H7 (cell line): ENCODE measurements around the gene TRPV6. TPM values are rescaled to one million over a fixed set of nuclear protein-coding genes. Genes with fewer than 3 reads are reported as not detected.
A peak's percentile ranks its signal among the peaks of the same experiment; 100 is the strongest.

ENCODE experiments used
- DNase-seq: peaks from one replicate; pipeline ENCODE4 v3.0.0; 2012
- H3K27me3 ChIP-seq: 2 replicates; pipeline ENCODE4 v1.6.0; 2011; ENCODE audit warnings: mild to moderate bottlenecking, low read length; ENCODE audit not compliant: control insufficient read depth, insufficient read depth
- H3K36me3 ChIP-seq: replicated peaks from 2 replicates; pipeline ENCODE4 v1.5.1; 2011; ENCODE audit warnings: low read length; ENCODE audit not compliant: control insufficient read depth, insufficient read depth
- H3K4me3 ChIP-seq: 2 replicates; pipeline ENCODE4 v1.5.1; 2011; ENCODE audit warnings: low read depth, mild to moderate bottlenecking, control low read depth, low read length, moderate library complexity; ENCODE audit not compliant: insufficient read depth
- total RNA-seq: library from RNA; depleted of rRNA; stranded (reverse); fragments of >200 nt; shearing (Covaris generic); gene quantifications from 2 replicates; pipeline ENCODE4 v1.2.3, GENCODE V29; 2014; rRNA removed

The TRPV6 gene
- 0.17 and 0.22 TPM in 2 replicates for total RNA-seq

DNA sequence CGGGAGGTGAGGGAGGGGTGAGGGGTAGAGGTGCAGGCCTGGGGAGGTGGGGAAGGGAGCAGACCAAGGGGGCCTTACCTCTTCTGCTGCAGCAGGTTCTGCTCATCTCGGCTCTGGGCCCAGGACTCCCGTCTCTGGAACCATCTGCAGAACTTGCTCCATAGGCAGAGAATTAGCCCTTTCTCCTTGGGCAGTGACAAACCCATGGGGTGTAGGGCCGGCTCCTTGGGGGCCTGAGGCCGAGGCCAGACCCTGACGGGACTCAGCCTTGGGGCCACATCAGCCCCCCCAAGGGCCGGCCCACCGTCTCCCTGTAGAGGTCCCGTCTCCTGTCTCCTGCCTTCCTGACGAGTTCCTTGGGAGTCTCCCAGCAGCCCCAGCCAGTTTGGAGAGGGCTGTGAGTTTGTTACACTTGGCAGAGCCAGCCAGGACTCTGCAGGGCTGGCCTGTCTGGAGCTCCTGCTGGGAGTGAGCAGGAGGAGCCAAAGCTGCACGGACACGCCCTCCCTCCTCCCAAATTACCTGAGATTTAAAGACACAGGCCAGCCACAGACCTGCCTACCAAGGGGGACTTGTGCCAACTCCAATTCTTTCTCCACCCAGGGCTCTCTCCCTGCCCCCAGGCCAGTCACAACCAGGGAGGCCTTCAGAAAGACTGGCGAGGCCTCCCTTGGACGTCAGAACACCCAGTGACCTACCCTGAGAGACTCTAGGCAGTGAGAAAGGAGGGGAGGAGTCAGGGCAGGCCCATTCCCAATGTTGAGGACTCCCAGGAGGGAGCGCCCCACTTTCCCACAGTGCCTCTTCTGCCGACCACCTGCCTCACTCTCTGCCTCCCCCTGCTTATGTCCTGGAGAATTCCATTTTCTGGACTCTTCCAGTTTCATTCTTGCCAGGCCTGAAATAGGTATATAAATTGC lies at the start of gene TRPV6:
Gene TRPV6, minus strand, starts transcription at position 435 of the 920 bp plus-strand sequence.
- no peaks in the 10 kb centered on the region for H3K36me3 ChIP-seq
- H3K4me3 ChIP-seq, result no peak within 1 kb of the TSS
- DNase-seq, result peak; percentile 85
- no peaks in the 10 kb centered on the region; the same call in 1 of the 2 replicates for H3K27me3 ChIP-seq

DNA sequence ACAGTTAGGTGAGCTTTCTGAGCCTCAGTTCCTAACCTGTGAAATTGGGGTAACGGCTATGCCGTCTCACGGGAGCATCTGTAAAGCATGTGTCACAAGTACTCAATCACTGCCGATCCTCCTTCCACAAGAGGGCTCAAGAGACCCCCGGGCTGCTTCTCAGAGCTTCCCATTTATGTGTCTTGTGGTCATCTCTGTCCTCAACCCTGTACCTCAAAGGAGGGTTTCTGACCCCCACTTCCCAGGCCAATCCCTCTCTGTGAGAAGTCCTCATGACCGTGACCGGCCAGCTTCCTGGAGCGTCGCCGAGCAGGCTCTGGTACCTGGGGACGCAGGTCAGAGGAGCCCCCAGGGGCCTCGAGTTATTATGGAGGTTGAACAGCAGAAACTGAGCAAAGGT lies 48.5 kb upstream of the TRPV6 start:
- Histone ChIP-seq H3K4me3 (no peak overlapping the region), H3K36me3 (no peaks in the 10 kb centered on the region), H3K27me3 (no peaks in the 10 kb centered on the region)
- no peak for DNase-seq

DNA sequence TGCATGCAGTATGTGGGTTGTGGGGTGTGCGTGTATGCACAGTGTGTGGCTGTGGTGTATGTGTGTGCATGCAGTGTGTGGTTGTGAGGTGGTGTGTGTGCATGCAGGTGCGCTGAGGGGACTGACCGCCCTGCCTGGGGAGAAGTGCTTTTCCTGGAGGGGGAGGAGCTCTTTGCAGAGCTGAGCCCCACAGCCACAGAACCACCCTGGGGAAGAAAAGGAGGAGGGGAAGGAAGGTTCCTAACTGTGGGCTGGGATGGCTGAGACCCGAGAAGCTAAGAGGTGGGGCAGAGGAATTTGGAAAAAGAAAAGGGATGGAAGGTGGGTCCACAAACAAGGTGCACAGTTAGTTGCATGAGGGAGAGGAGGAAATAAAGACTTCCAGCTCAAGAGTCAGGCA lies 48.1 kb upstream of the TRPV6 start, which contains the start of gene TRPV5:
Gene TRPV5, minus strand, starts transcription at position 123 of the 400 bp plus-strand sequence. CDS start 287 bp downstream, outside the sequence.
- H3K4me3 ChIP-seq, result no peak within 1 kb of the TSS
- no peaks in the 10 kb centered on the region for H3K36me3 ChIP-seq
- H3K27me3 ChIP-seq, result no peaks in the 10 kb centered on the region
- no peak for DNase-seq

DNA sequence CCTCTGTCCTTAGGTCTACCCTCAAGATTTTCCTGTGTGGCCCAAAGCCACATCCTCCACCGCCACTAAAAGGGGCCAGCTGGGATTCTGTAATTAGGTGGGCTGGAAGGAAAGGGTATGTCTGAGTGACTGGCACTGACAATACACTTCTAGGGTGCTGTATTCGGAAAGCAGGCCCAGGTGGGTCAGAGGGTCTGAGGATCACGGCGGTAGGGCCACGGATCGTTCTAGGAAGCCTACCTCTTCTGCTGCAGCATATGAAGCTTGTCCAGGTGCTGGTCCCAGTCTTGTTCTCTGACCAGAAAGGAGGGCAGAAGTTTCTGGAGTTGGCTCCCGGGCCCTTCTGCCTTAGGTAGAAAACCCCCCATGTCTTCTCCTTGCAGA lies 47.5 kb upstream of the TRPV6 start:
- Histone ChIP-seq H3K27me3 (no peaks in the 10 kb centered on the region), H3K4me3 (no peak overlapping the region), H3K36me3 (no peaks in the 10 kb centered on the region)
- no peak for DNase-seq

DNA sequence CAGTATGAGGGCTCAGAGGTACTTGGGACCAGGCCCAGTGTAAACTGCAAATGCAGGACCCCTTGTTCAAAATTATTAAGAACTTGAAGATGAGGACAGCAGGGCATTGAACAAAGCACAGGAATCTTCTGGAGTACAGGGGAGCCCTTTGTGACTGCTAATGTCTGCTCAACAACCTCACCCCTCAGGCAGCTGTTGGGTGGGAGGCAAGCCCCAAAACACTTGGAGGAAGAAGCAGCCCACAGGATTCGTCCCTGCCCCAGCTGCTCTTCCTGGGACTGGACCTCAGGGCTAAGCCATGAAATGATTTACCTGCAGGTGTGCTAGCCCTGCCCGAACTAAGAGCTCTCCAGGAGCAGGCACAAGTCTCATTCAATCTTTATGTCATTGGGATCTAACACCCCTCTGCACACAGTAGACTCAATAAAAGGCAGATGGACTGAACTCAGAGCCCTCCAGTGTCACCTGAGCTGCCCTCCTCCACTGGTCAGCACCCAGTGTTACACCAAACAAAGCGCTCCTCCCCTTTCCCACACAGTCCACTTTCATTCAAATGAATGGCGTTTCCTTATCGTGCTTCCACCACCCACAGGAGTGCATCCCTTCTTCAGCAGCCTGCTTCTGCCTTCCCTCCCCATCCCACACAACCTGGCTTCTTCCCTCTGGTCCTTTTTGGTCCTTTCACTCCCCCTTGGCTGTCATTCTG lies 47.0 kb upstream of the TRPV6 start:
- Histone ChIP-seq H3K27me3 (no peaks in the 10 kb centered on the region), H3K4me3 (no peak overlapping the region), H3K36me3 (no peaks in the 10 kb centered on the region)
- peak; percentile 36 for DNase-seq

DNA sequence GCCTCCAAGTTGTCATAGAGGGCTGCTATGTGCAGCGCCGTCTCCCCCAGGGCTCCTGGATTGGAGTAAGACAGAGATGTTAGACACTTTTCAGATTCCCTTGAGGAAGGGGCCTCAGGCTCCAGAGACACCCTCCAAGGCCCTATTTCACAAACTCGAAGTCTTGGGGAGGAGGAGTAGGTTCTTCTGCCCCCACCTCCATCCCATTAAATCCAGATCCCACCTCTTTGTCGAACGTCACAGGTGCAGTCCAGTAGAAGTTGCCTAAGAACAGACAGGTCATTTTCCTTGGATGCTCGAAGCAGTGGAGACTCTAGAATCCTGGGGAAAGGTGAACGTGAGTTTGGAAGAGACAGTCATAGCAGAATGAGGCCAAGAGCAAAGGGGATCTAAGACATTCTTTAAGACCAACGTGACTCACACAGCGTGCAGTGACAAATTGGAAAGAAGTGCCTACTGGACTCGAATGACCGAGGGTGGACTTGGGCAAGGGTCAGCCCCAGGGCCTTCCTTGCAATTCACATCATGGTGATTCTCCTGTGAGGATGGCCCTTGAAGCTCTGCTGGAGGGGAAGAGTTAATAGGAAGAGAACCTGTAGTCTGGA lies 44.7 kb upstream of the TRPV6 start:
- H3K4me3 ChIP-seq, result no peak overlapping the region
- no peaks in the 10 kb centered on the region; the same call in 1 of the 2 replicates for H3K27me3 ChIP-seq
- H3K36me3 ChIP-seq, result no peaks in the 10 kb centered on the region
- no peak for DNase-seq

DNA sequence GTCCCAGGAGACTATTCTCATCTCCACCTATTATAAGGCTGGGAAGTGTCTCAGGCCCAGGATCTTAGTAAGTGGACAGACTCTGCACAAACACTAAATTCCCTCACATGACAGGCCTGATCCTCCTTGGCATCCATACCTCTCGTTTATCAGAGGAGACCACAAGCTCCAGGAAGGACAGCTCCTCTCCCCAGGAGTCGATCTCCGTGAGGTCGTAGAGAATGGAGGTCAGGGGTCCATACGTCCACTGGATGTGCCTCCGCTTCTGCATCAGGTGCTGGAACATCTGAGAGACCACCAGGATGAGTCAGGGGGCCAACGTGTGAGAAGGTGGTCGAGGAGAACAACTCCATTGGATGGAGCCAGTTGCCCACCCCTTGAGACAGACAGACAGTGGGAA lies 42.4 kb upstream of the TRPV6 start:
- Histone ChIP-seq H3K27me3 (no peaks in the 10 kb centered on the region; the same call in 1 of the 2 replicates), H3K4me3 (no peak overlapping the region), H3K36me3 (no peaks in the 10 kb centered on the region)
- no peak for DNase-seq

DNA sequence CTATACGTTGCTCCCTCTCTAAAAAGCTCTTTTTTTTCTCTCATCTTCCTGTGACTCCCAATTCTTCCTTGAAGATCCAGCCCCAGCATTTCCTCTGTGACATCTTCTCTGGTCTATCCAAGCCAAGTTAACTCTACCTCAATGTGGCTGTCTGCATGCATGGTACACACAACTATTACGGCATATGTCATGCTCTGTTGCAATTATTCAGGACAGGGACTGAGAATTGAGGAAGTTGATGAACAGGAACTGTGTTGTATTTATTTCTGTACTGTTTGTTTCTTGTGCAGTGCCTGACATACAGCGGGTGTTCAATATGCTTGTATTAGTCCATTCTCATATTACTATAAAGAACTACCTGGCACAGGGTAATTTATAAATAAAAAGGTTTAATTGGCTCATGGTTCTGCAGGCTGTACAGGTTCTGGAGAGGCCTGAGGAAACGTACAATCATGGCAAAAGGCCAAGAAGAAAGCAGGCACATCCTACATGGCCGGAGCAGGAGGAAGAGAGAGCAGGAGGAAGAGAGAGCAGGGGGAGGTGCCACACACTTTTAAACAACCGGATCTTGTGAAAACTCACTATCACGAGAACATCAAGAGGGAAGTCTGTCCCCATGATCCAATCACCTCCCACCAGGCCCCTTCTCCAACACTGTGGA lies 41.7 kb upstream of the TRPV6 start:
- DNase-seq, result no peak
- no peak overlapping the region for H3K4me3 ChIP-seq
- H3K36me3 ChIP-seq, result no peaks in the 10 kb centered on the region
- H3K27me3 ChIP-seq, result no peaks in the 10 kb centered on the region; the same call in 1 of the 2 replicates

DNA sequence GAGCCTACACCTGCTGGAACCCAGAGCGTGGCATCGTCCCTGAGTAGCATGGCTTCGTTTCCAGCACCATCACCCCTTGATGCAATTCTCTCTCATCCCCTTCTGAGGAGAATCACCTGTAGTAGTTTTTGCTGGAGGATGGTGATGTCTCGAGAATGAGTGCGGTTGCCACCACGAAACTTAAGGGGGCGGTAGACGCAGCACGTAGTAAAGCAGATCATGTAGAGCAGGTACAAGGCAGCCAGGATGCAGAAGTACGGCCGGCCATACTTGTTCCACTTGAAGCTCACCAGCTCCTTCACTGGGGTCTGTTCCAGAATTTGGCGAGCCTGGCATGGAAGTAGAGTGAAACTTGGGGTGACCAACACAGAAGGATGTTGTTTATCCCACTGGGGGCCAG lies 39.9 kb upstream of the TRPV6 start:
- H3K4me3 ChIP-seq, result no peak overlapping the region
- peak; percentile 70 for DNase-seq

DNA sequence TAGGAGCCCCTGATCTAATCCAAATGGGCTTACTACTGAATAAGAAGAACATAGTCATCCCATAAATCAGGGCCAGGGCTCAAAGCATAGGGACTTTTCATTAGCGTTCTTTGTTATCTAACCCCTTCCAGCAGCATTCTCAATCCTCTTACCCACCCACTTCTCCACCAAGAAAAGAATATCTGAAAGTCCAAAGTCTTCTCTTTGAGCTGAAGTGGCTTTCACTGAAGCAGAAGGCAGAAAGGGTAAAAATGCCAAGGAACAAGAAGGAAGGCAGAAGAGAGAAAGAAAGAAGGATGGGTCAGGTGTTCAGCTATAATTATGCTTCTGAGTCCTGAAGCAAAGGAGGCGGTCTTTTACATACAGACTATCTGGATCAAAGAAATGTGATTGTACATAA lies 37.8 kb upstream of the TRPV6 start:
- Histone ChIP-seq H3K4me3 (no peak overlapping the region), H3K36me3 (no peaks in the 10 kb centered on the region), H3K27me3 (no peaks in the 10 kb centered on the region; the same call in 1 of the 2 replicates)
- no peak for DNase-seq

More for the DNA sequence above, 39.9 kb upstream of the TRPV6 start:
- Histone ChIP-seq H3K36me3 (no peaks in the 10 kb centered on the region), H3K27me3 (no peaks in the 10 kb centered on the region; the same call in 1 of the 2 replicates)

DNA sequence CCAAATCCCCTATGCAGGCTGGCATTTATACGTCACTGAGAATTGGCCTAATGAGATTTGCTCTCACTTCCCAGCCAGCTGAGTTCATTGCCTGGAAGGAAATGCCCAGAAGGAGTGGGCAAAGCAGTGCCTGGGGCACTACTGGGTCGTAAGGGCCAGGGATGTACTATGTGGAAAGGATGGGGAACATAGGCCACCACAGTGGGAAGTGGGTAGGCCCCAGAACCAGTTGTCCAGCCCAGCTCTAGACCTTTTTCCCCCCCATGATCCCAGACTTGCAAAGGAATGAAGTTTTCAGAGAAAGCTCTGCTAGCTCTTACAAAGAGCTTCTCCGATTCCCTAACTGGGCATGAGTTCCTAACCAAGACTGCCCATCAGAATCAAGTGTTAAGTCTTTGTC lies 34.1 kb upstream of the TRPV6 start:
- Histone ChIP-seq H3K36me3 (no peaks in the 10 kb centered on the region), H3K27me3 (no peaks in the 10 kb centered on the region), H3K4me3 (no peak overlapping the region)
- DNase-seq, result no peak

DNA sequence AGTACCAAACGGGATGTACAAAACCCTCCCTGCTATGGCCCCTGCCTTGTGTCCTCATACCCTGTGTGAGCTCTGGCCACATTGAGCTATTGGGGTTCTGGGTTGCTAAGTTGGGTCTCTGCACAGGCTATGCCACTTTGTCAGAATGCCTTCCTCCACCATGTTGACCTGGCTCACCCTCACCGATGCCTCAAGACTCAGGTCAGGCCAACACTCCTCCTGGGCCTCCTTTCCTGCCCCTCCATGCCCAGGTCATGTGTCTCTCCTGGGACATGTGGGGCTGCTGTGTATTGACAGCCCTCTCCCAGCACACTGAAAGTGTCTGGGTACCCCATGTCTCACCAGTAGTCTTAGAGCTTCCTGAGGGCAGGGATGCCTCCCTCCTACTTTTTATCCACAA lies 33.4 kb upstream of the TRPV6 start:
- Histone ChIP-seq H3K4me3 (no peak overlapping the region), H3K27me3 (no peaks in the 10 kb centered on the region), H3K36me3 (no peaks in the 10 kb centered on the region)
- DNase-seq, result no peak

DNA sequence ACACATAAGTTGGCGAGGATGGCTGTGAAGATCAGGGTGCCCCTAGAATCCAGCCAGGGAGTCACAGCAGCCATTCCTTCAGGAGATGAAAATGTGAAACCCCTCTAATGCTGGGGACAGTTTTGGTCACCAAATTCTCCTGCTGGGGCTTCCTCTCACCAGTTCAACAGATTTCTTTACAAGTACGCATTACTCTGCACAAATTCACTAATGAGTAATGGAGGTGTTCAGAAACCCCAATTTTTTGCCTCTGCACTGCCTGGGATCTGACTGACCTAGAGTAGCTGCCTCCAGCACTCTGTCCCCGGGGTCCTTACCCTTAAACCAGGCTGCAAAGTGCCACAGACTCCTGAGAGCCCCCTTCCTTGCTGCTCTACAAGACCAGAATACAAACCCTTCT lies 31.9 kb upstream of the TRPV6 start:
- Histone ChIP-seq H3K27me3 (no peaks in the 10 kb centered on the region), H3K36me3 (no peaks in the 10 kb centered on the region), H3K4me3 (no peak overlapping the region)
- no peak for DNase-seq

DNA sequence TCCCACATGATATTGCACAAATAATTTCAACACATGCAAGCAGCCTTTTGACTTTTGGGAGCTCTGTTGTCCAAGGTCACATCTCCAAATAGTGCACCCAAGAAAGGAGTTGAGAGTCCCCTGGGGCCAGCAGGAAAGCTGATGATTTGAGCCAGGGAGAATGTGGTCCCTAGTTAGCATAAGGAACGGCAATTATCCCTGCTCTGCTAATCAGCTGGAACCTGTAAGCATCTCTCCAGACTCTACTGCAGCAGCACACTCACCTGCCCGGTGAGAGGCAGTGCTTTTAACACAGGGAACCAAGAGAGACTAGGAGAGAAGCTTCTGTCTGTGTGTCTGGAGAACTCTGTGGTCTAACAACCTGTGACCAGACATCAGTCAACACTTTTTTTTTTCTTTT lies 31.0 kb upstream of the TRPV6 start:
- Histone ChIP-seq H3K4me3 (no peak overlapping the region), H3K27me3 (no peaks in the 10 kb centered on the region), H3K36me3 (no peaks in the 10 kb centered on the region)
- DNase-seq, result no peak
